ENCODE results near the gene SLC2A10.

DNA sequence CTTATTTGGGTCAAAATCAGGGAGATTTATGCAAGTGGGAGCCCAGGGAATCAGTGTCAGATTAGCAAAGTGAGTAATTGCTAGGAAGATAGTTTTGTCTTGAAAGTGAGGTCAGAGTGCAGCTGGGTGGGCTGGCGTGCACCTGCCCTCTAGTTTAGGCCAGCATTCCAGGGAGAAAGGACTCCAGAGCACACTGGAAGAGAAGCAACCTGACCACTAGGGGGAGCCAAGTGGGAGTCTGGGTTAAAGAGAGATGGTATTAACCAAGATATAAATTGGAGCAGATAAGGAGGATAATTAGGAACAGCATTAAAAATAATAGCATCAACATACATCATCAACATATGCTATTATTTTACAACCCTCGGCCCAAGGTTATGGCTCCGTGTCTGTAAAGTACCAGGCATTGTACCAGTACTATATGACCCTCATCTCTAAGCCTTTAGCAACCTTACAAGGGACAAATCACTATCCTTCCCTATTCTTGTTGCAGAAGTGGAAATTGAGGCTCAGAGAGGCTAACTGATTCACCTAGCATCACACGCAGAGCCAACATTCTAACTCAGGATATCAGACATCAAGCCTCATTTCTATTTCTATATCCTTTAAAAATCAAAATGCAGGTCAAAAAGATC, 57.8 kb downstream of the SLC2A10 start:
- TF ChIP-seq, protein P1, sequence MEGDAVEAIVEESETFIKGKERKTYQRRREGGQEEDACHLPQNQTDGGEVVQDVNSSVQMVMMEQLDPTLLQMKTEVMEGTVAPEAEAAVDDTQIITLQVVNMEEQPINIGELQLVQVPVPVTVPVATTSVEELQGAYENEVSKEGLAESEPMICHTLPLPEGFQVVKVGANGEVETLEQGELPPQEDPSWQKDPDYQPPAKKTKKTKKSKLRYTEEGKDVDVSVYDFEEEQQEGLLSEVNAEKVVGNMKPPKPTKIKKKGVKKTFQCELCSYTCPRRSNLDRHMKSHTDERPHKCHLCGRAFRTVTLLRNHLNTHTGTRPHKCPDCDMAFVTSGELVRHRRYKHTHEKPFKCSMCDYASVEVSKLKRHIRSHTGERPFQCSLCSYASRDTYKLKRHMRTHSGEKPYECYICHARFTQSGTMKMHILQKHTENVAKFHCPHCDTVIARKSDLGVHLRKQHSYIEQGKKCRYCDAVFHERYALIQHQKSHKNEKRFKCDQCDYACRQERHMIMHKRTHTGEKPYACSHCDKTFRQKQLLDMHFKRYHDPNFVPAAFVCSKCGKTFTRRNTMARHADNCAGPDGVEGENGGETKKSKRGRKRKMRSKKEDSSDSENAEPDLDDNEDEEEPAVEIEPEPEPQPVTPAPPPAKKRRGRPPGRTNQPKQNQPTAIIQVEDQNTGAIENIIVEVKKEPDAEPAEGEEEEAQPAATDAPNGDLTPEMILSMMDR (IDR thresholded peaks at IDR 0.05; ENCODE audit: insufficient read depth, low read depth, low read length) = peak; percentile 66
- TF ChIP-seq EZH2 (IDR thresholded peaks at IDR 0.05; ENCODE audit: insufficient read depth, low read length) = no peak
